Measurements from ENCODE around the gene OCA2.

- TF ChIP-seq CREB1 (IDR thresholded peaks at IDR 0.05): no peak
- no peak for TF ChIP-seq RNF2 (IDR thresholded peaks at IDR 0.05; ENCODE audit: borderline replicate concordance, low read depth, low read length, missing control alignments, poor library complexity, severe bottlenecking)
- no peak for TF ChIP-seq POLR2AphosphoS5 (IDR thresholded peaks at IDR 0.05; ENCODE audit: low read depth, low read length)
- no peak for TF ChIP-seq JUND (IDR thresholded peaks at IDR 0.05; ENCODE audit: low read length)
Observed at GRCh38 chr15:27851858-27852210, 247.3 kb downstream of the OCA2 start.

Data from H1 (cell line).